SK-N-SH treated with all-trans-retinoic acid at 6 μM for 48 hours (cell line): ENCODE data around the gene CXCL13.

ENCODE experiments used
- ATAC-seq: fragments of 200-7000 bp; cut with Tn5 transposase; 3 replicates; pipeline ENCODE4 v1.9.1; 2020; ENCODE audit warnings: mild to moderate bottlenecking, moderate library complexity
- BACH2 ChIP-seq: fragments of 250-450 bp; sonication (Bioruptor Pico); IDR thresholded peaks from 2 replicates; pipeline ENCODE4 v1.9.0; 2021; ENCODE audit warnings: mild to moderate bottlenecking, borderline replicate concordance
- CREB5 ChIP-seq: fragments of 250-450 bp; sonication (Bioruptor Pico); IDR thresholded peaks from 2 replicates; pipeline ENCODE4 v1.5.1; 2020; ENCODE audit warnings: low read depth, mild to moderate bottlenecking, moderate library complexity
- CSRNP3 ChIP-seq: fragments of 250-450 bp; sonication (Bioruptor Pico); IDR thresholded peaks from 2 replicates; pipeline ENCODE4 v1.5.1; 2021; ENCODE audit warnings: mild to moderate bottlenecking, moderate library complexity
- ESRRG ChIP-seq: fragments of 250-450 bp; sonication (Bioruptor Pico); IDR thresholded peaks from 2 replicates; pipeline ENCODE4 v1.6.1; 2021; ENCODE audit warnings: mild to moderate bottlenecking
- GLIS3 ChIP-seq: fragments of 250-450 bp; sonication (Bioruptor Pico); IDR thresholded peaks from 2 replicates; pipeline ENCODE4 v1.5.0; 2020; ENCODE audit warnings: mild to moderate bottlenecking, moderate library complexity
- ISL1 ChIP-seq: fragments of 250-450 bp; sonication (Bioruptor Pico); IDR thresholded peaks from 2 replicates; pipeline ENCODE4 v2.1.2; 2022; ENCODE audit warnings: mild to moderate bottlenecking, moderate library complexity
- OSR1 ChIP-seq: fragments of 250-450 bp; sonication (Bioruptor Pico); IDR thresholded peaks from 2 replicates; pipeline ENCODE4 v1.8.0; 2022; ENCODE audit warnings: moderate library complexity, mild to moderate bottlenecking, inconsistent platforms
- PATZ1 ChIP-seq: fragments of 250-450 bp; sonication (Bioruptor Pico); IDR thresholded peaks from 2 replicates; pipeline ENCODE4 v1.8.0; 2020; ENCODE audit warnings: mild to moderate bottlenecking, moderate library complexity, borderline replicate concordance
- POU6F1 ChIP-seq: fragments of 250-450 bp; sonication (Bioruptor Pico); IDR thresholded peaks from 2 replicates; pipeline ENCODE4 v1.8.0; 2021; ENCODE audit warnings: low read depth, mild to moderate bottlenecking, moderate library complexity, borderline replicate concordance
- RARB ChIP-seq: fragments of 250-450 bp; sonication (Bioruptor Pico); IDR thresholded peaks from 2 replicates; pipeline ENCODE4 v1.8.0; 2021; ENCODE audit warnings: mild to moderate bottlenecking, moderate library complexity
- TCF4 ChIP-seq: fragments of 250-450 bp; sonication (Bioruptor Pico); IDR thresholded peaks from 2 replicates; pipeline ENCODE4 v1.8.0; 2021; ENCODE audit warnings: mild to moderate bottlenecking, moderate library complexity, borderline replicate concordance
- TOX ChIP-seq: fragments of 250-450 bp; sonication (Bioruptor Pico); IDR thresholded peaks from 2 replicates; pipeline ENCODE4 v1.8.0; 2021; ENCODE audit warnings: mild to moderate bottlenecking, moderate library complexity, borderline replicate concordance
- TSHZ2 ChIP-seq: fragments of 250-450 bp; sonication (Bioruptor Pico); IDR thresholded peaks from 2 replicates; pipeline ENCODE4 v1.5.0; 2020; ENCODE audit warnings: mild to moderate bottlenecking, moderate library complexity
- ZC3H10 ChIP-seq: fragments of 250-450 bp; sonication (Bioruptor Pico); IDR thresholded peaks from 2 replicates; pipeline ENCODE4 v1.5.1; 2021; ENCODE audit warnings: mild to moderate bottlenecking, moderate library complexity
- ZFP3 ChIP-seq: fragments of 250-450 bp; sonication (Bioruptor Pico); IDR thresholded peaks from 2 replicates; pipeline ENCODE4 v1.5.0; 2020; ENCODE audit warnings: mild to moderate bottlenecking, moderate library complexity
- ZFP30 ChIP-seq: fragments of 450-650 bp; formaldehyde crosslinking; IDR thresholded peaks from 2 replicates; pipeline ENCODE4 v1.5.0; 2022; ENCODE audit warnings: mild to moderate bottlenecking, moderate library complexity
- ZNF565 ChIP-seq: fragments of 450-650 bp; formaldehyde crosslinking; conservative IDR thresholded peaks from 2 replicates; pipeline ENCODE4 v1.5.0; 2020; ENCODE audit warnings: low read depth, mild to moderate bottlenecking, moderate library complexity
- ZNF70 ChIP-seq: fragments of 450-650 bp; formaldehyde crosslinking; IDR thresholded peaks from 2 replicates; pipeline ENCODE4 v1.5.0; 2020; ENCODE audit warnings: mild to moderate bottlenecking, moderate library complexity
- ZNF8 ChIP-seq: fragments of 450-650 bp; formaldehyde crosslinking; IDR thresholded peaks from 2 replicates; pipeline ENCODE4 v1.5.0; 2020; ENCODE audit warnings: mild to moderate bottlenecking, moderate library complexity

CXCL13 gene

GRCh38 chr4:77619408-77619807 is 13.8 kb downstream of the CXCL13 start:
- ATAC-seq: no peak; the same call in 2 of the 3 replicates

GRCh38 chr4:77621254-77621653 is 15.6 kb downstream of the CXCL13 start:
- TF ChIP-seq CSRNP3: no peak
- no peak for TF ChIP-seq ZNF70 (CRISPR knock-in tag)
- no peak for TF ChIP-seq ZFP3 (CRISPR knock-in tag)
- no peak for TF ChIP-seq POU6F1 (CRISPR knock-in tag)
- TF ChIP-seq TCF4 (CRISPR knock-in tag): no peak
- TF ChIP-seq TOX (CRISPR knock-in tag): no peak
- no peak for TF ChIP-seq ZFP30 (CRISPR knock-in tag)
- no peak for TF ChIP-seq TSHZ2 (CRISPR knock-in tag)
- no peak for TF ChIP-seq BACH2 (CRISPR knock-in tag)
- TF ChIP-seq PATZ1 (CRISPR knock-in tag): no peak
- no peak for TF ChIP-seq ZC3H10 (CRISPR knock-in tag)
- no peak for TF ChIP-seq RARB (CRISPR knock-in tag)
- TF ChIP-seq CREB5 (CRISPR knock-in tag): no peak
- TF ChIP-seq ISL1 (CRISPR knock-in tag): no peak
- no peak for ATAC-seq

More at GRCh38 chr4:77619408-77619807, 13.8 kb downstream of the CXCL13 start:
- TF ChIP-seq OSR1 (CRISPR knock-in tag) (no peak), TSHZ2 (CRISPR knock-in tag) (no peak), TCF4 (CRISPR knock-in tag) (no peak), ZC3H10 (CRISPR knock-in tag) (no peak), TOX (CRISPR knock-in tag) (no peak)

- ATAC-seq: no peak
- TF ChIP-seq GLIS3: no peak
- TF ChIP-seq OSR1 (CRISPR knock-in tag): no peak
- no peak for TF ChIP-seq PATZ1 (CRISPR knock-in tag)
- TF ChIP-seq ZNF565 (CRISPR knock-in tag): no peak
- TF ChIP-seq ZFP30 (CRISPR knock-in tag): no peak
- TF ChIP-seq TCF4 (CRISPR knock-in tag): no peak
- TF ChIP-seq TOX (CRISPR knock-in tag): no peak
- TF ChIP-seq RARB (CRISPR knock-in tag): no peak
- no peak for TF ChIP-seq ESRRG (CRISPR knock-in tag)
- TF ChIP-seq ZC3H10 (CRISPR knock-in tag): no peak
- TF ChIP-seq ZFP3 (CRISPR knock-in tag): no peak
- no peak for TF ChIP-seq ZNF8 (CRISPR knock-in tag)
- no peak for TF ChIP-seq CSRNP3
- no peak for TF ChIP-seq ISL1 (CRISPR knock-in tag)
Measured at GRCh38 chr4:77623091-77623490, 17.5 kb downstream of the CXCL13 start.
